ENCODE data around the gene DNAJC5.
A peak's percentile ranks its signal among the peaks of the same experiment; 100 is the strongest.

DNAJC5 gene

GRCh38 chr20:63898882-63899558, 4.1 kb downstream of the DNAJC5 start:
- DNase-seq, result peak; percentile 48 to 74
- no peak for TF ChIP-seq POLR2A (IDR thresholded peaks at IDR 0.05; ENCODE audit: low read length)
- TF ChIP-seq GATA1 (IDR thresholded peaks at IDR 0.05; ENCODE audit: low read depth, low read length), result peak; percentile 14

- TF ChIP-seq GATA1 (IDR thresholded peaks at IDR 0.05; ENCODE audit: low read depth, low read length) (no peak), POLR2A (IDR thresholded peaks at IDR 0.05; ENCODE audit: low read length) (no peak)
- no peak for DNase-seq
Observed at GRCh38 chr20:63900413-63900812, 5.5 kb downstream of the DNAJC5 start.

GRCh38 chr20:63903796-63904561, 9.1 kb downstream of the DNAJC5 start:
- DNase-seq, result no peak
- no peak for TF ChIP-seq POLR2A (IDR thresholded peaks at IDR 0.05; ENCODE audit: low read length)
- TF ChIP-seq GATA1 (IDR thresholded peaks at IDR 0.05; ENCODE audit: low read depth, low read length), result no peak

- DNase-seq, result peak; percentile 25 to 26
Observed at GRCh38 chr20:63908008-63908682, 13.2 kb downstream of the DNAJC5 start.

GRCh38 chr20:63911176-63911575, 16.2 kb downstream of the DNAJC5 start:
- TF ChIP-seq GATA1 (IDR thresholded peaks at IDR 0.05; ENCODE audit: low read depth, low read length) (no peak), POLR2A (IDR thresholded peaks at IDR 0.05; ENCODE audit: low read length) (no peak)
- DNase-seq, result no peak

More at GRCh38 chr20:63908008-63908682, 13.2 kb downstream of the DNAJC5 start:
- TF ChIP-seq POLR2A (IDR thresholded peaks at IDR 0.05; ENCODE audit: low read length) (no peak), GATA1 (IDR thresholded peaks at IDR 0.05; ENCODE audit: low read depth, low read length) (no peak)

- TF ChIP-seq GATA1 (IDR thresholded peaks at IDR 0.05; ENCODE audit: low read depth, low read length) (no peak), POLR2A (IDR thresholded peaks at IDR 0.05; ENCODE audit: low read length) (no peak)
- DNase-seq, result no peak
Observed at GRCh38 chr20:63913768-63914167, 18.8 kb downstream of the DNAJC5 start.

GRCh38 chr20:63915471-63915870, 20.5 kb downstream of the DNAJC5 start:
- no peak for DNase-seq
- no peak for TF ChIP-seq GATA1 (IDR thresholded peaks at IDR 0.05; ENCODE audit: low read depth, low read length)
- TF ChIP-seq POLR2A (IDR thresholded peaks at IDR 0.05; ENCODE audit: low read length), result no peak

- peak; percentile 26 to 42 for DNase-seq
Observed at GRCh38 chr20:63916371-63916939, 21.5 kb downstream of the DNAJC5 start.

- DNase-seq, result no peak
- no peak for TF ChIP-seq GATA1 (IDR thresholded peaks at IDR 0.05; ENCODE audit: low read depth, low read length)
- no peak for TF ChIP-seq POLR2A (IDR thresholded peaks at IDR 0.05; ENCODE audit: low read length)
Observed at GRCh38 chr20:63917811-63918210, 22.9 kb downstream of the DNAJC5 start.

- TF ChIP-seq GATA1 (IDR thresholded peaks at IDR 0.05; ENCODE audit: low read depth, low read length), result no peak
- TF ChIP-seq POLR2A (IDR thresholded peaks at IDR 0.05; ENCODE audit: low read length), result no peak
- no peak for DNase-seq
Observed at GRCh38 chr20:63919130-63919529, 24.2 kb downstream of the DNAJC5 start.

- TF ChIP-seq GATA1 (IDR thresholded peaks at IDR 0.05; ENCODE audit: low read depth, low read length), result no peak
- no peak for TF ChIP-seq POLR2A (IDR thresholded peaks at IDR 0.05; ENCODE audit: low read length)
- no peak for DNase-seq
Observed at GRCh38 chr20:63920226-63920625, 25.3 kb downstream of the DNAJC5 start.

GRCh38 chr20:63923651-63924050, 28.7 kb downstream of the DNAJC5 start:
- DNase-seq, result no peak
- no peak for TF ChIP-seq GATA1 (IDR thresholded peaks at IDR 0.05; ENCODE audit: low read depth, low read length)
- TF ChIP-seq POLR2A (IDR thresholded peaks at IDR 0.05; ENCODE audit: low read length), result no peak

GRCh38 chr20:63924241-63924640, 29.3 kb downstream of the DNAJC5 start:
- no peak for DNase-seq

GRCh38 chr20:63926298-63926697, 31.4 kb downstream of the DNAJC5 start:
- no peak for DNase-seq
- no peak for TF ChIP-seq GATA1 (IDR thresholded peaks at IDR 0.05; ENCODE audit: low read depth, low read length)
- TF ChIP-seq POLR2A (IDR thresholded peaks at IDR 0.05; ENCODE audit: low read length), result no peak

More at GRCh38 chr20:63924241-63924640, 29.3 kb downstream of the DNAJC5 start:
- TF ChIP-seq POLR2A (IDR thresholded peaks at IDR 0.05; ENCODE audit: low read length), result no peak
- TF ChIP-seq GATA1 (IDR thresholded peaks at IDR 0.05; ENCODE audit: low read depth, low read length), result no peak
